GM18870 (cell line): Measurements from ENCODE around the gene OGDH.

Experiments
- ATAC-seq: cut with Tn5 transposase; IDR thresholded peaks from one replicate; pipeline ENCODE4 v1.9.1; 2021; ENCODE audit warnings: moderate library complexity; ENCODE audit not compliant: unreplicated experiment

The OGDH gene

DNA sequence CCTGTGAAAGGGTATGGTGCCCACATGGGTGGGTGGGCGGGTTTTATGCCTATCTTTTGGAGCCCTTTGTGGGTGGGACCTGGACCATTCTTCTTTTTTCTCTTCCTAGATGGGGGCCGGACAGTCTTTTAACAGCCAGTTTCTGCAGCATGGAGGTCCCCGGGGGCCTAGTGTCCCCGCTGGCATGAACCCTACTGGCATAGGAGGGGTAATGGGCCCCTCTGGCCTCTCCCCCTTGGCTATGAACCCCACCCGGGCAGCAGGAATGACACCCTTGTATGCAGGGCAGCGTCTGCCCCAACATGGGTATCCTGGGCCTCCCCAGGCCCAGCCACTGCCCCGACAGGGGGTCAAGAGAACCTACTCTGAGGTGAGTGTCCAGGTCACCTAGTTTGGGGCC lies 151.3 kb downstream of the OGDH start:
- ATAC-seq, result no peak
